HepG2 (cell line): ENCODE results near the gene LRRC42. TPM values are rescaled to one million over a fixed set of nuclear protein-coding genes. Genes with fewer than 3 reads are reported as not detected.

Experiments
- AGO2 ChIP-seq: fragments of 200-400 bp; formaldehyde crosslinking; optimal IDR thresholded peaks from 2 replicates; pipeline ENCODE3; 2017; ENCODE audit warnings: mild to moderate bottlenecking, low read depth, low read length, moderate library complexity
- ATM ChIP-seq: fragments of 450-650 bp; IDR thresholded peaks from 2 replicates; pipeline ENCODE4 v1.7.1; 2017; ENCODE audit warnings: mild to moderate bottlenecking, borderline replicate concordance
- HNF4A ChIP-seq: sonication (generic); formaldehyde crosslinking; IDR thresholded peaks from 2 replicates; pipeline ENCODE4 v1.4.0; 2020; ENCODE audit warnings: missing genetic modification reagents
- MTA1 ChIP-seq: sonication (generic); formaldehyde crosslinking; IDR thresholded peaks from 2 replicates; pipeline ENCODE4 v1.4.0; 2020; ENCODE audit warnings: missing genetic modification reagents, mild to moderate bottlenecking, borderline replicate concordance
- NFE2 ChIP-seq: sonication (generic); formaldehyde crosslinking; IDR thresholded peaks from 2 replicates; pipeline ENCODE4 v1.4.0; 2020; ENCODE audit warnings: missing genetic modification reagents
- POLR2AphosphoS2 ChIP-seq: IDR thresholded peaks from 2 replicates; pipeline ENCODE4 v1.6.1; 2011; ENCODE audit warnings: low read depth, low read length, improper control_type of control experiment
- SIN3B ChIP-seq: fragments of 150-350 bp; IDR thresholded peaks from 2 replicates; pipeline ENCODE4 v1.6.1; 2014; ENCODE audit warnings: low read length
- TCF7L2 ChIP-seq: IDR thresholded peaks from 2 replicates; pipeline ENCODE4 v1.6.1; 2011; ENCODE audit warnings: mild to moderate bottlenecking, low read depth, low read length, moderate library complexity
- WIZ ChIP-seq: sonication (generic); formaldehyde crosslinking; IDR thresholded peaks from 2 replicates; pipeline ENCODE4 v1.5.1; 2020; ENCODE audit warnings: mild to moderate bottlenecking, missing genetic modification reagents
- ZNF460 ChIP-seq: sonication (generic); formaldehyde crosslinking; IDR thresholded peaks from 2 replicates; pipeline ENCODE4 v1.5.1; 2020; ENCODE audit warnings: missing genetic modification reagents, mild to moderate bottlenecking, borderline replicate concordance
- ZNF605 ChIP-seq: sonication (generic); formaldehyde crosslinking; IDR thresholded peaks from 2 replicates; pipeline ENCODE4 v1.8.0; 2022; ENCODE audit warnings: mild to moderate bottlenecking, missing genetic modification reagents
- ZNF788 ChIP-seq: sonication (generic); formaldehyde crosslinking; IDR thresholded peaks from 2 replicates; pipeline ENCODE4 v1.5.0; 2020; ENCODE audit warnings: mild to moderate bottlenecking, missing genetic modification reagents, borderline replicate concordance
- polyA plus RNA-seq, 8 experiments: library from polyadenylated mRNA; depleted of rRNA in 3 of 8; stranded (reverse) in 7 of 8; unstranded in 1 of 8; fragments of >200 nt; fragmentation: Illumina TruSeq in 4 of 8; extraction: Trizol in 4 of 8; gene quantifications; 2 replicates each; pipeline versions ENCODE4 v1.2.1 to v1.2.3, GENCODE V29; 2011 to 2016; ENCODE audit warnings: low read depth in 4 of 8, missing spikeins in 1 of 8, mixed read lengths in 1 of 8; ENCODE audit not compliant: insufficient read depth in 1 of 8
- total RNA-seq, 5 experiments: library from RNA; depleted of rRNA; stranded (reverse); fragments of >200 nt; fragmentation: Illumina TruSeq; extraction: Trizol; gene quantifications; 2 replicates each; pipeline ENCODE4 v1.2.3, GENCODE V29; 2016; ENCODE audit warnings: low read depth in 1 of 5
- TF ChIP-seq, protein P1 (sequence below): sonication (generic); formaldehyde crosslinking; IDR thresholded peaks from 2 replicates; pipeline ENCODE4 v1.4.0; 2020; ENCODE audit warnings: mild to moderate bottlenecking, missing genetic modification reagents, borderline replicate concordance
- TF ChIP-seq, protein P2 (sequence below): sonication (generic); formaldehyde crosslinking; IDR thresholded peaks from 2 replicates; pipeline ENCODE4 v1.4.0; 2020; ENCODE audit warnings: missing genetic modification reagents, low read depth, mild to moderate bottlenecking, borderline replicate concordance
- TF ChIP-seq, protein P3 (sequence below): sonication (generic); formaldehyde crosslinking; IDR thresholded peaks from 2 replicates; pipeline ENCODE4 v1.5.0; 2020; ENCODE audit warnings: mild to moderate bottlenecking, missing genetic modification reagents, borderline replicate concordance
- TF ChIP-seq, protein P4 (sequence below): sonication (generic); formaldehyde crosslinking; IDR thresholded peaks from 2 replicates; pipeline ENCODE4 v1.4.0; 2020; ENCODE audit warnings: mild to moderate bottlenecking, missing genetic modification reagents

LRRC42 gene
- total and polyA plus RNA-seq, 2 of the 13 experiments (the other 11 are each of a cell fraction or from before 2014, with no cell fraction given): 30.6 to 43.6 TPM

DNA sequence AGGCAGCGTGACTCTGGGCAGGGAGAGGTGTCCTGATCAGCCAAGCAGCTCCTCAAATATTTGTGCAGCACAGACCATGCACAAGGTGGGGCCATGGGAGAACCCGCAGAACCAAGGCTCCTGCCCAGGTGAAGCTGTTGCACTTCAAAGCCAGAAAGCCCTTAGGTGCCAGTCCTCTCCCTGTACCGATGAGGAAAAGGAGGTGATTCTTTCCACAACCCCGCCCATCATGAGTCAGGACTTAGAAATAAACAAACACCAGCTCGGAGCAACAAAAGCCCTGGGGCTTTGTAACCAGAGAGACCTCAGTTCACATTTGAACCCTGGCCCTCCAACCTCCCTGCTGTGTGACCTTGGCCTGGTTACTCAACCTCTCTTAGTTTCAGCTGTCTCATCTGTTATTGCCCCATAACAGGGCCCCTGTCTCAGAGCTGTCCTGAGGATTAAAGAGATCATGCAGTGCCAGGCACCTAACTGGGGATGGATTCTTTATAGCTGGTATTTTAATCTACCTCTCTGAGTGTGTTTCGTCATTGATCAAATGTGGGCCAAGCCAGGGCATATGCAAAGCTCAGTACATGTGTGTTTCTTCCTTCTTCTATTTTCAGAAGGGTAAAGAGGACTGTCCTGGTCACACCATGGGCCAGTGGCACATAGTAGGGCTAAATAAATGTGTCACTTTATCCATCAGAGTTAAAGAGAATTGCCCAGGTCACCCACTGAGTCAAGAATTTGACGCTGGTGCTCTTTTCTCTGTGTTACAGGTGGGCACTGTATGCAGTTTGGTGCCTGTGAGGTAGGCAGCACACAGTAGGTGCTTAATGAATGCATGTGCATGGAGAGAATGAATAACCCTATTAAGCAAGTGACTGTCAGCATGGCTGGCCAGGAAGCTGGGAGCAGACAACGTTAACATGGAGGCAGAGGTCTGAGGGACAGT, 70.5 kb downstream of the LRRC42 start (continued):
- TF ChIP-seq, protein P1, sequence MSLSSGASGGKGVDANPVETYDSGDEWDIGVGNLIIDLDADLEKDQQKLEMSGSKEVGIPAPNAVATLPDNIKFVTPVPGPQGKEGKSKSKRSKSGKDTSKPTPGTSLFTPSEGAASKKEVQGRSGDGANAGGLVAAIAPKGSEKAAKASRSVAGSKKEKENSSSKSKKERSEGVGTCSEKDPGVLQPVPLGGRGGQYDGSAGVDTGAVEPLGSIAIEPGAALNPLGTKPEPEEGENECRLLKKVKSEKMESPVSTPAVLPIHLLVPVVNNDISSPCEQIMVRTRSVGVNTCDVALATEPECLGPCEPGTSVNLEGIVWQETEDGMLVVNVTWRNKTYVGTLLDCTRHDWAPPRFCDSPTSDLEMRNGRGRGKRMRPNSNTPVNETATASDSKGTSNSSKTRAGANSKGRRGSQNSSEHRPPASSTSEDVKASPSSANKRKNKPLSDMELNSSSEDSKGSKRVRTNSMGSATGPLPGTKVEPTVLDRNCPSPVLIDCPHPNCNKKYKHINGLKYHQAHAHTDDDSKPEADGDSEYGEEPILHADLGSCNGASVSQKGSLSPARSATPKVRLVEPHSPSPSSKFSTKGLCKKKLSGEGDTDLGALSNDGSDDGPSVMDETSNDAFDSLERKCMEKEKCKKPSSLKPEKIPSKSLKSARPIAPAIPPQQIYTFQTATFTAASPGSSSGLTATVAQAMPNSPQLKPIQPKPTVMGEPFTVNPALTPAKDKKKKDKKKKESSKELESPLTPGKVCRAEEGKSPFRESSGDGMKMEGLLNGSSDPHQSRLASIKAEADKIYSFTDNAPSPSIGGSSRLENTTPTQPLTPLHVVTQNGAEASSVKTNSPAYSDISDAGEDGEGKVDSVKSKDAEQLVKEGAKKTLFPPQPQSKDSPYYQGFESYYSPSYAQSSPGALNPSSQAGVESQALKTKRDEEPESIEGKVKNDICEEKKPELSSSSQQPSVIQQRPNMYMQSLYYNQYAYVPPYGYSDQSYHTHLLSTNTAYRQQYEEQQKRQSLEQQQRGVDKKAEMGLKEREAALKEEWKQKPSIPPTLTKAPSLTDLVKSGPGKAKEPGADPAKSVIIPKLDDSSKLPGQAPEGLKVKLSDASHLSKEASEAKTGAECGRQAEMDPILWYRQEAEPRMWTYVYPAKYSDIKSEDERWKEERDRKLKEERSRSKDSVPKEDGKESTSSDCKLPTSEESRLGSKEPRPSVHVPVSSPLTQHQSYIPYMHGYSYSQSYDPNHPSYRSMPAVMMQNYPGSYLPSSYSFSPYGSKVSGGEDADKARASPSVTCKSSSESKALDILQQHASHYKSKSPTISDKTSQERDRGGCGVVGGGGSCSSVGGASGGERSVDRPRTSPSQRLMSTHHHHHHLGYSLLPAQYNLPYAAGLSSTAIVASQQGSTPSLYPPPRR (CRISPR knock-in tag): peak; percentile 48; the same call in 1 of the 2 replicates
- peak; percentile 62 for TF ChIP-seq NFE2 (CRISPR knock-in tag)
- TF ChIP-seq AGO2: no peak
- no peak for TF ChIP-seq ZNF460 (CRISPR knock-in tag)
- no peak for TF ChIP-seq POLR2AphosphoS2
- TF ChIP-seq WIZ (CRISPR knock-in tag): no peak
- TF ChIP-seq ZNF605: no peak
- peak; percentile 21; the same call in 1 of the 2 replicates for TF ChIP-seq MTA1 (CRISPR knock-in tag)
- TF ChIP-seq, protein P2, sequence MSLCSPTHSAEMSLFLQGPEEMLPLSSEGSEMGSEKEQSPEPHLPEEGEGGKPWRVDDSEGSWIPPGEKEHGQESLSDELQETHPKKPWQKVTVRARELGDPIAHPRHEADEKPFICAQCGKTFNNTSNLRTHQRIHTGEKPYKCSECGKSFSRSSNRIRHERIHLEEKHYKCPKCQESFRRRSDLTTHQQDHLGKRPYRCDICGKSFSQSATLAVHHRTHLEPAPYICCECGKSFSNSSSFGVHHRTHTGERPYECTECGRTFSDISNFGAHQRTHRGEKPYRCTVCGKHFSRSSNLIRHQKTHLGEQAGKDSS: 0 out of 2 replicates have a peak, but pooled peaks have one; percentile 29
- TF ChIP-seq, protein P3, sequence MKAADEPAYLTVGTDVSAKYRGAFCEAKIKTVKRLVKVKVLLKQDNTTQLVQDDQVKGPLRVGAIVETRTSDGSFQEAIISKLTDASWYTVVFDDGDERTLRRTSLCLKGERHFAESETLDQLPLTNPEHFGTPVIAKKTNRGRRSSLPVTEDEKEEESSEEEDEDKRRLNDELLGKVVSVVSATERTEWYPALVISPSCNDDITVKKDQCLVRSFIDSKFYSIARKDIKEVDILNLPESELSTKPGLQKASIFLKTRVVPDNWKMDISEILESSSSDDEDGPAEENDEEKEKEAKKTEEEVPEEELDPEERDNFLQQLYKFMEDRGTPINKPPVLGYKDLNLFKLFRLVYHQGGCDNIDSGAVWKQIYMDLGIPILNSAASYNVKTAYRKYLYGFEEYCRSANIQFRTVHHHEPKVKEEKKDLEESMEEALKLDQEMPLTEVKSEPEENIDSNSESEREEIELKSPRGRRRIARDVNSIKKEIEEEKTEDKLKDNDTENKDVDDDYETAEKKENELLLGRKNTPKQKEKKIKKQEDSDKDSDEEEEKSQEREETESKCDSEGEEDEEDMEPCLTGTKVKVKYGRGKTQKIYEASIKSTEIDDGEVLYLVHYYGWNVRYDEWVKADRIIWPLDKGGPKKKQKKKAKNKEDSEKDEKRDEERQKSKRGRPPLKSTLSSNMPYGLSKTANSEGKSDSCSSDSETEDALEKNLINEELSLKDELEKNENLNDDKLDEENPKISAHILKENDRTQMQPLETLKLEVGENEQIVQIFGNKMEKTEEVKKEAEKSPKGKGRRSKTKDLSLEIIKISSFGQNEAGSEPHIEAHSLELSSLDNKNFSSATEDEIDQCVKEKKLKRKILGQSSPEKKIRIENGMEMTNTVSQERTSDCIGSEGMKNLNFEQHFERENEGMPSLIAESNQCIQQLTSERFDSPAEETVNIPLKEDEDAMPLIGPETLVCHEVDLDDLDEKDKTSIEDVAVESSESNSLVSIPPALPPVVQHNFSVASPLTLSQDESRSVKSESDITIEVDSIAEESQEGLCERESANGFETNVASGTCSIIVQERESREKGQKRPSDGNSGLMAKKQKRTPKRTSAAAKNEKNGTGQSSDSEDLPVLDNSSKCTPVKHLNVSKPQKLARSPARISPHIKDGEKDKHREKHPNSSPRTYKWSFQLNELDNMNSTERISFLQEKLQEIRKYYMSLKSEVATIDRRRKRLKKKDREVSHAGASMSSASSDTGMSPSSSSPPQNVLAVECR (CRISPR knock-in tag): peak; percentile 49; the same call in 1 of the 2 replicates
- TF ChIP-seq SIN3B: no peak
- peak; percentile 64 for TF ChIP-seq TCF7L2
- TF ChIP-seq, protein P4, sequence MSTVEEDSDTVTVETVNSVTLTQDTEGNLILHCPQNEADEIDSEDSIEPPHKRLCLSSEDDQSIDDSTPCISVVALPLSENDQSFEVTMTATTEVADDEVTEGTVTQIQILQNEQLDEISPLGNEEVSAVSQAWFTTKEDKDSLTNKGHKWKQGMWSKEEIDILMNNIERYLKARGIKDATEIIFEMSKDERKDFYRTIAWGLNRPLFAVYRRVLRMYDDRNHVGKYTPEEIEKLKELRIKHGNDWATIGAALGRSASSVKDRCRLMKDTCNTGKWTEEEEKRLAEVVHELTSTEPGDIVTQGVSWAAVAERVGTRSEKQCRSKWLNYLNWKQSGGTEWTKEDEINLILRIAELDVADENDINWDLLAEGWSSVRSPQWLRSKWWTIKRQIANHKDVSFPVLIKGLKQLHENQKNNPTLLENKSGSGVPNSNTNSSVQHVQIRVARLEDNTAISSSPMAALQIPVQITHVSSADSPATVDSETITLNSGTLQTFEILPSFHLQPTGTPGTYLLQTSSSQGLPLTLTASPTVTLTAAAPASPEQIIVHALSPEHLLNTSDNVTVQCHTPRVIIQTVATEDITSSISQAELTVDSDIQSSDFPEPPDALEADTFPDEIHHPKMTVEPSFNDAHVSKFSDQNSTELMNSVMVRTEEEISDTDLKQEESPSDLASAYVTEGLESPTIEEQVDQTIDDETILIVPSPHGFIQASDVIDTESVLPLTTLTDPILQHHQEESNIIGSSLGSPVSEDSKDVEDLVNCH: no peak
- TF ChIP-seq ZNF788 (CRISPR knock-in tag): peak; percentile 15; the same call in 1 of the 2 replicates
- TF ChIP-seq ATM: no peak
- peak; percentile 75 for TF ChIP-seq HNF4A (CRISPR knock-in tag)
